Thymus (tissue), 2 donors: Measurements from ENCODE around the gene LILRB5. TPM values are rescaled to one million over a fixed set of nuclear protein-coding genes. Genes with fewer than 3 reads are reported as not detected.

Experiments
- polyA plus RNA-seq: library from polyadenylated mRNA; stranded (reverse); fragments of 200-250 nt; gene quantifications from one replicate; pipeline ENCODE4 v1.2.3, GENCODE V29; 2013
- total RNA-seq: library from RNA; stranded (reverse); fragments of 120-200 nt; gene quantifications from one replicate; pipeline ENCODE4 v1.2.4, GENCODE V29; 2013
- donor health status: healthy.

The LILRB5 gene
- total and polyA plus RNA-seq, 2 donors = 1.3 to 8.3 TPM

Other genes with a start within 250 kb of the LILRB5 start
- 1.1 TPM for gene VSTM1, start 193.4 kb downstream of the LILRB5 start, total RNA-seq
- 0.37 TPM for gene VSTM1, start 193.4 kb downstream of the LILRB5 start, polyA plus RNA-seq
- 0.05 TPM for gene TARM1, start 175.9 kb downstream of the LILRB5 start, total RNA-seq
- gene TARM1, start 175.9 kb downstream of the LILRB5 start, polyA plus RNA-seq = not detected
- 0.61 TPM for gene OSCAR, start 156.5 kb downstream of the LILRB5 start, total RNA-seq
- 5.5 TPM for gene OSCAR, start 156.5 kb downstream of the LILRB5 start, polyA plus RNA-seq
- 215 TPM for gene NDUFA3, start 154.4 kb downstream of the LILRB5 start, total RNA-seq
- gene NDUFA3, start 154.4 kb downstream of the LILRB5 start, polyA plus RNA-seq = 190 TPM
- gene TFPT, start 141.6 kb downstream of the LILRB5 start, total RNA-seq = 34.9 TPM
- gene TFPT, start 141.6 kb downstream of the LILRB5 start, polyA plus RNA-seq = 34.3 TPM
- gene PRPF31, start 141.5 kb downstream of the LILRB5 start, total RNA-seq = 42.4 TPM
- gene PRPF31, start 141.5 kb downstream of the LILRB5 start, polyA plus RNA-seq = 62.2 TPM
- 7.6 TPM for gene CNOT3, start 119.5 kb downstream of the LILRB5 start, total RNA-seq
- gene CNOT3, start 119.5 kb downstream of the LILRB5 start, polyA plus RNA-seq = 27.8 TPM
- gene LENG1, start 97.6 kb downstream of the LILRB5 start, total RNA-seq = 12.1 TPM
- gene LENG1, start 97.6 kb downstream of the LILRB5 start, polyA plus RNA-seq = 11.9 TPM
- 2.1 TPM for gene TMC4, start 84.1 kb downstream of the LILRB5 start, total RNA-seq
- 15.4 TPM for gene TMC4, start 84.1 kb downstream of the LILRB5 start, polyA plus RNA-seq
- gene MBOAT7, start 67.7 kb downstream of the LILRB5 start, total RNA-seq = 8.2 TPM
- 24.6 TPM for gene MBOAT7, start 67.7 kb downstream of the LILRB5 start, polyA plus RNA-seq
- 24.1 TPM for gene TSEN34, start 66.0 kb downstream of the LILRB5 start, total RNA-seq
- gene TSEN34, start 66.0 kb downstream of the LILRB5 start, polyA plus RNA-seq = 38.8 TPM
- gene RPS9, start 56.4 kb downstream of the LILRB5 start, total RNA-seq = 2,697 TPM
- 3,716 TPM for gene RPS9, start 56.4 kb downstream of the LILRB5 start, polyA plus RNA-seq
- gene LILRB3, start 34.3 kb downstream of the LILRB5 start, total RNA-seq = 1.1 TPM
- 15.5 TPM for gene LILRB3, start 34.3 kb downstream of the LILRB5 start, polyA plus RNA-seq
- 0.61 TPM for gene LILRA6, start 14.5 kb downstream of the LILRB5 start, total RNA-seq
- gene LILRA6, start 14.5 kb downstream of the LILRB5 start, polyA plus RNA-seq = 3.9 TPM
- 0.90 TPM for gene LILRB2, start 23.8 kb upstream of the LILRB5 start, total RNA-seq
- 7.3 TPM for gene LILRB2, start 23.8 kb upstream of the LILRB5 start, polyA plus RNA-seq
- gene LILRA5, start 55.9 kb upstream of the LILRB5 start, total RNA-seq = 1.5 TPM
- 9.2 TPM for gene LILRA5, start 55.9 kb upstream of the LILRB5 start, polyA plus RNA-seq
- gene LILRA4, start 81.9 kb upstream of the LILRB5 start, total RNA-seq = 2.5 TPM
- 0.89 TPM for gene LILRA4, start 81.9 kb upstream of the LILRB5 start, polyA plus RNA-seq
- gene LAIR1, start 107.7 kb upstream of the LILRB5 start, total RNA-seq = 127 TPM
- gene LAIR1, start 107.7 kb upstream of the LILRB5 start, polyA plus RNA-seq = 128 TPM
- gene TTYH1, start 158.2 kb upstream of the LILRB5 start, total RNA-seq = 0.61 TPM
- 0.43 TPM for gene TTYH1, start 158.2 kb upstream of the LILRB5 start, polyA plus RNA-seq
- 12.7 TPM for gene LENG8, start 191.9 kb upstream of the LILRB5 start, total RNA-seq
- gene LENG8, start 191.9 kb upstream of the LILRB5 start, polyA plus RNA-seq = 151 TPM
- 2.1 TPM for gene LENG9, start 206.5 kb upstream of the LILRB5 start, total RNA-seq
- gene LENG9, start 206.5 kb upstream of the LILRB5 start, polyA plus RNA-seq = 2.2 TPM
- 11.0 TPM for gene CDC42EP5, start 216.0 kb upstream of the LILRB5 start, total RNA-seq
- 5.2 TPM for gene CDC42EP5, start 216.0 kb upstream of the LILRB5 start, polyA plus RNA-seq
- 3.2 TPM for gene LAIR2, start 245.6 kb upstream of the LILRB5 start, total RNA-seq
- gene LAIR2, start 245.6 kb upstream of the LILRB5 start, polyA plus RNA-seq = 18.5 TPM